ENCODE measurements around the gene SERINC3. TPM values are rescaled to one million over a fixed set of nuclear protein-coding genes. Genes with fewer than 3 reads are reported as not detected.
A peak's percentile ranks its signal among the peaks of the same experiment; 100 is the strongest.

The SERINC3 gene
- total and polyA plus RNA-seq, 4 donors: 54.9 to 95.5 (median 90.0) TPM

- H3K4me1 ChIP-seq (ENCODE audit: control insufficient read depth, insufficient read depth, low read length): peaks cover 2% of the 10 kb centered on the region
- no peaks in the 10 kb centered on the region for H3K36me3 ChIP-seq (ENCODE audit: control insufficient read depth, insufficient read depth, low read length)
- no peaks in the 10 kb centered on the region for H3K27me3 ChIP-seq (ENCODE audit: control insufficient read depth, insufficient read depth, low read length)
- no peaks in the 10 kb centered on the region for H3K9me3 ChIP-seq (ENCODE audit: control insufficient read depth, insufficient read depth, low read length)
- WGBS (ENCODE audit: insufficient coverage): no CpG with 5 or more reads among the region's 1 CpG
- no peak overlapping the region for H3K4me3 ChIP-seq (ENCODE audit: low read depth, low read length)
- H3K27ac ChIP-seq (ENCODE audit: low read depth, low read length): no peak overlapping the region
- no peak for DNase-seq (ENCODE audit: low read depth in 4 of 6, low spot score in 6 of 6)
Measured at GRCh38 chr20:44537993-44538392, 16.1 kb upstream of the SERINC3 start.

DNA sequence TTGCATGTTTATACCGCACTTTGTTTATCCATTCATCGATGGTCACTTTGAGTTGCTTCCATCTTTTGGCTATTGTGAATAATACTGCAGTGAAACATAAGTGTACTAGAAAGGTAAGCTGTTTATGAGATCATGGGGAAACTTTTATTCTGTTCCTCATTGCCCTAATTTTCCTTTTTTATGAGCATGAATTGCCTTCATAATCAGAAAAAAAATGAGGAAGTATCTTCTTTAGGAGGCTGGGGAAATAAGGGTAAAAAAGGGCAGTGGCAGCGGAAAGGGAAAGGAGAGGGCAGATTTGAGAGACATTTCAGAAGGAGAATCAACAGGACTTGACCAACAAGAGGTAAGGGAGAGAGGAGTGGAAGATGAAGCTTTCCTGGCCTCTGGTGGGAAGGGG lies 14.3 kb upstream of the SERINC3 start:
- H3K4me1 ChIP-seq (ENCODE audit: control insufficient read depth, insufficient read depth, low read length): peaks cover 7% of the 10 kb centered on the region
- no peak overlapping the region for H3K27ac ChIP-seq (ENCODE audit: low read depth, low read length)
- 92% methylated on average over 1 of the region's 3 CpGs for WGBS (ENCODE audit: insufficient coverage)
- no peak overlapping the region for H3K4me3 ChIP-seq (ENCODE audit: low read depth, low read length)
- no peak for DNase-seq (ENCODE audit: low read depth in 4 of 6, low spot score in 6 of 6)
- no peaks in the 10 kb centered on the region for H3K9me3 ChIP-seq (ENCODE audit: control insufficient read depth, insufficient read depth, low read length)
- no peaks in the 10 kb centered on the region for H3K27me3 ChIP-seq (ENCODE audit: control insufficient read depth, insufficient read depth, low read length)
- no peaks in the 10 kb centered on the region for H3K36me3 ChIP-seq (ENCODE audit: control insufficient read depth, insufficient read depth, low read length)

GRCh38 chr20:44533928-44534327 lies 12.1 kb upstream of the SERINC3 start:
- Histone ChIP-seq H3K36me3 (ENCODE audit: control insufficient read depth, insufficient read depth, low read length) (no peaks in the 10 kb centered on the region), H3K9me3 (ENCODE audit: control insufficient read depth, insufficient read depth, low read length) (no peaks in the 10 kb centered on the region), H3K27ac (ENCODE audit: low read depth, low read length) (no peak overlapping the region), H3K4me3 (ENCODE audit: low read depth, low read length) (no peak overlapping the region), H3K27me3 (ENCODE audit: control insufficient read depth, insufficient read depth, low read length) (no peaks in the 10 kb centered on the region), H3K4me1 (ENCODE audit: control insufficient read depth, insufficient read depth, low read length) (peaks cover 10% of the 10 kb centered on the region)
- DNase-seq (ENCODE audit: low read depth in 4 of 6, low spot score in 6 of 6): peak in 1 of 6 donors; percentile 26
- 73% methylated on average over 3 of the region's 4 CpGs for WGBS (ENCODE audit: insufficient coverage)

DNA sequence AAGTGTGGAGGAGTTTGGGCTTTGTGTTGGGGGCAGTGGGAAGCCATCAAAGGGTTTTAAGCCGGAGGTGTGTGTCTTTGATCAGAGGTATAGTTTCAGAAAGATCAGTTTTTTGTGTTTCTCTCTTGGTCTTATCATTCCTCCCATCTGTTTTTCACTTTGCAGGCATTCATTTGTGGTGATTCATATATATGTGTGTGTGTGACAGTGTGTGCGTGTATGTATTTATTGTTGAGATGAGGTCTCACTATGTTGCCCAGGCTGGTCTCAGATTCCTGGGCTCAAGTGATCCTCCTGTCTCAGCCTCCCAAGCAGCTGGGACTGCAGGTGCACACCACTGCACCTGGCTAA lies 11.1 kb upstream of the SERINC3 start:
- Histone ChIP-seq H3K9me3 (ENCODE audit: control insufficient read depth, insufficient read depth, low read length) (no peaks in the 10 kb centered on the region), H3K27me3 (ENCODE audit: control insufficient read depth, insufficient read depth, low read length) (no peaks in the 10 kb centered on the region), H3K36me3 (ENCODE audit: control insufficient read depth, insufficient read depth, low read length) (no peaks in the 10 kb centered on the region), H3K4me1 (ENCODE audit: control insufficient read depth, insufficient read depth, low read length) (peaks cover 10% of the 10 kb centered on the region), H3K27ac (ENCODE audit: low read depth, low read length) (no peak overlapping the region), H3K4me3 (ENCODE audit: low read depth, low read length) (no peak overlapping the region)
- WGBS (ENCODE audit: insufficient coverage): 73% methylated on average over 1 of the region's 2 CpGs
- DNase-seq (ENCODE audit: low read depth in 4 of 6, low spot score in 6 of 6): no peak

DNA sequence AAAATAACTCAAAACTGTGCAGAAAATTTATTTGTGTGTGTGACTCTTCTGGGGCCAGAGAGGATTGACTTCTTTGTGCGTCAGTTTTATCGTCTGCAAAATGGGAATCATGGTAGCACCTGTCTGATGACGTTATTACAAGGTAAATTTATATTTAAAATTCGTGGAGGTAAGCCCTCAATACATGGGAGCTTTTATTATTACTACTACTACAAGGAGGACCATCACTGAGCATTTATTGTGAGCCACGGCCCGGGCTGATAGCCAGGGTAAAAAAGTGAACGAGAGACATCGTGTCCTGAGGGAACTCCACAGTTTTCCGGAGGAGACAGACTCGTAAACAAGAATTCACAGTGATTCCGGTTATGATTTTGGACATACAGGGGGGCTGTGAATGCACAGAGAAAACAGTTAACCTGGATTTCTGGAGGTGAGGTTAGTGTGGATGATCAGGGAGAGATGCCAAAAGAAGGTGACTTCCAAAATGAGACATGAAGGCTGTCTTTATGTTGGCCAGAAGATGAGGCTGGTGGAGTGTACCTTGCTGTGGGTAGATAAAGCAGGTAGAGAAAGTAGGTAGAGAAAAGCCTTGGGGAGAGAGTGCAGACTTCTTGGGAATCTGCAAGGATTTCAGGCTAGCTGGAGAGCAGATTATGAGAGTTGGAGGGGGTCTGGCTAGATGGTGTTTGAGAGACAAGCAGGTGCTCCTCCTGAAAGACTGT lies 10.6 kb upstream of the SERINC3 start:
- no peak overlapping the region for H3K27ac ChIP-seq (ENCODE audit: low read depth, low read length)
- H3K36me3 ChIP-seq (ENCODE audit: control insufficient read depth, insufficient read depth, low read length): no peaks in the 10 kb centered on the region
- peak overlapping the region; percentile 64 for H3K4me3 ChIP-seq (ENCODE audit: low read depth, low read length)
- WGBS (ENCODE audit: insufficient coverage): 13% methylated on average over 7 of the region's 11 CpGs
- no peaks in the 10 kb centered on the region for H3K9me3 ChIP-seq (ENCODE audit: control insufficient read depth, insufficient read depth, low read length)
- H3K27me3 ChIP-seq (ENCODE audit: control insufficient read depth, insufficient read depth, low read length): no peaks in the 10 kb centered on the region
- DNase-seq (ENCODE audit: low read depth in 4 of 6, low spot score in 6 of 6): peak in 1 of 6 donors; percentile 22
- H3K4me1 ChIP-seq (ENCODE audit: control insufficient read depth, insufficient read depth, low read length): peaks cover 10% of the 10 kb centered on the region

- DNase-seq (ENCODE audit: low read depth in 4 of 6, low spot score in 6 of 6): no peak
- WGBS (ENCODE audit: insufficient coverage): 74% methylated on average over 3 of the region's 6 CpGs
- H3K4me3 ChIP-seq (ENCODE audit: low read depth, low read length): no peak overlapping the region
- H3K36me3 ChIP-seq (ENCODE audit: control insufficient read depth, insufficient read depth, low read length): no peaks in the 10 kb centered on the region
- H3K9me3 ChIP-seq (ENCODE audit: control insufficient read depth, insufficient read depth, low read length): no peaks in the 10 kb centered on the region
- peaks cover 10% of the 10 kb centered on the region for H3K4me1 ChIP-seq (ENCODE audit: control insufficient read depth, insufficient read depth, low read length)
- H3K27me3 ChIP-seq (ENCODE audit: control insufficient read depth, insufficient read depth, low read length): no peaks in the 10 kb centered on the region
- H3K27ac ChIP-seq (ENCODE audit: low read depth, low read length): no peak overlapping the region
Measured at GRCh38 chr20:44528309-44528708, 6.4 kb upstream of the SERINC3 start.

GRCh38 chr20:44527716-44528199 lies 5.9 kb upstream of the SERINC3 start:
- no peak overlapping the region for H3K27ac ChIP-seq (ENCODE audit: low read depth, low read length)
- 84% methylated on average over 4 of the region's 4 CpGs for WGBS (ENCODE audit: insufficient coverage)
- no peaks in the 10 kb centered on the region for H3K36me3 ChIP-seq (ENCODE audit: control insufficient read depth, insufficient read depth, low read length)
- no peak overlapping the region for H3K4me3 ChIP-seq (ENCODE audit: low read depth, low read length)
- peaks cover 7% of the 10 kb centered on the region for H3K4me1 ChIP-seq (ENCODE audit: control insufficient read depth, insufficient read depth, low read length)
- DNase-seq (ENCODE audit: low read depth in 4 of 6, low spot score in 6 of 6): no peak
- no peaks in the 10 kb centered on the region for H3K27me3 ChIP-seq (ENCODE audit: control insufficient read depth, insufficient read depth, low read length)
- no peaks in the 10 kb centered on the region for H3K9me3 ChIP-seq (ENCODE audit: control insufficient read depth, insufficient read depth, low read length)

DNA sequence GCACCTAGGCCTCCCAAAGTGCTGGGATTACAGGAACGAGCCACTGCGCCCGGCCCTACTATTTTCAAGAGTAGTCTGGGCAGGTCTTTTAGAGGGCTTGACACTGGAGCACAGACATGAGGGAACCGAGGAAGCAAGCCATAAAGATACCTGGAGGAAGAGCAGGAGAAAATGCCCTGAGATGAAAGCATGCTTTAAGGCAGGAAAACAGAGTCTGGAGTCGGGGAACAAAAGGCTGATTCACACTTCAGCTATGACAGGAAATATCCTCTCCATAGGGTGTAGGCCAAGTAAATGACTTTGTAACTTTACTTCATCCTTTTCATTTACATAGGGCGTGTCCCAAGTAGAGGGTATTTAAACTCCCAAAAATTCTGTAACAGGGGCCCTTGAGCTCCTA lies 4.3 kb upstream of the SERINC3 start:
- H3K4me3 ChIP-seq (ENCODE audit: low read depth, low read length): no peak overlapping the region
- no peak for DNase-seq (ENCODE audit: low read depth in 4 of 6, low spot score in 6 of 6)

DNA sequence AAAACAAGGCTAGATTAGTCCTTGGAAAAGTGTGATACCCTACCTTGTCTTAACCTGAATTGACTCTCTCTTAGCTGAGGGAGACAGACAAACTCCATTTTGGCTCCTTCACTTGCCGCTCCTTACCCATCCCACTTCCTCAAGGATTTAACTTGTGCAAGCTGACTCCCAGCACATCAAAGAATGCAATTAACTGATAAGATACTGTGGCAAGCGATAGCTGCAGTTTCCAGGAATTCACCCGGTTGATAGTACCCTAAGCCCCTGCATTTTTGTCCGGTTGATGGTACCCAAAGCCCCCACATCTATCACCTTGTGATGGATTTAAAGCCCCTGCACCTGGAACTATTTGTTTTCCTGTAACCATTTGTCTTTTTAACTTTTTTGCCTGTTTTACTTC lies 1.9 kb upstream of the SERINC3 start:
- no peak for DNase-seq (ENCODE audit: low read depth in 4 of 6, low spot score in 6 of 6)

More for the DNA sequence above, 4.3 kb upstream of the SERINC3 start:
- Histone ChIP-seq H3K36me3 (ENCODE audit: control insufficient read depth, insufficient read depth, low read length) (no peaks in the 10 kb centered on the region), H3K9me3 (ENCODE audit: control insufficient read depth, insufficient read depth, low read length) (no peaks in the 10 kb centered on the region), H3K4me1 (ENCODE audit: control insufficient read depth, insufficient read depth, low read length) (peaks cover 2% of the 10 kb centered on the region), H3K27me3 (ENCODE audit: control insufficient read depth, insufficient read depth, low read length) (no peaks in the 10 kb centered on the region), H3K27ac (ENCODE audit: low read depth, low read length) (no peak overlapping the region)
- 63% methylated on average over 4 of the region's 6 CpGs for WGBS (ENCODE audit: insufficient coverage)

DNA sequence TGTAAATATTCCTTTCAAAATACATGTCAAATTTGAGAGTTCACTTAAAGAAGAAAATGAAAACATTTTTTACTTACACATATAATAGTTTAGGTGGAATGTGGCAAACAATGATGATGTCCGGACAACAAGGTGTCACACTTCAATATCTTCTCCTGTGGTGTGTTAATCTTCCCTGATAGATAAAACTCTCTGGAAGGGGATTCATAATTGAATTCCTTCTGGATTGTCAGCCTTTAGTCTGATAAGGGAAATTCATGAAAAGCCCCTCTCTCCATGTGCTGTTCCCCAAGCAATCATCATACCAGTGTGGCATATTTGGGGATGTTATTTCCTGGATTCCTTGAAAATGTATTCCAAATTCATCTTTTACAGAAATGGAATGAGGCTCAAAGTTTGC lies 971 bp upstream of the SERINC3 start:
- peaks cover 2% of the 10 kb centered on the region for H3K36me3 ChIP-seq (ENCODE audit: control insufficient read depth, insufficient read depth, low read length)

More for the DNA sequence above, 1.9 kb upstream of the SERINC3 start:
- Histone ChIP-seq H3K27me3 (ENCODE audit: control insufficient read depth, insufficient read depth, low read length) (no peaks in the 10 kb centered on the region), H3K27ac (ENCODE audit: low read depth, low read length) (no peak overlapping the region), H3K36me3 (ENCODE audit: control insufficient read depth, insufficient read depth, low read length) (peaks cover 2% of the 10 kb centered on the region), H3K4me1 (ENCODE audit: control insufficient read depth, insufficient read depth, low read length) (peaks cover 8% of the 10 kb centered on the region), H3K9me3 (ENCODE audit: control insufficient read depth, insufficient read depth, low read length) (no peaks in the 10 kb centered on the region), H3K4me3 (ENCODE audit: low read depth, low read length) (no peak overlapping the region)
- WGBS (ENCODE audit: insufficient coverage): 57% methylated on average over 4 of the region's 4 CpGs

More for the DNA sequence above, 971 bp upstream of the SERINC3 start:
- DNase-seq (ENCODE audit: low read depth in 4 of 6, low spot score in 6 of 6): no peak
- Histone ChIP-seq H3K27ac (ENCODE audit: low read depth, low read length) (no peak overlapping the region), H3K9me3 (ENCODE audit: control insufficient read depth, insufficient read depth, low read length) (no peaks in the 10 kb centered on the region), H3K27me3 (ENCODE audit: control insufficient read depth, insufficient read depth, low read length) (no peaks in the 10 kb centered on the region), H3K4me3 (ENCODE audit: low read depth, low read length) (no peak overlapping the region), H3K4me1 (ENCODE audit: control insufficient read depth, insufficient read depth, low read length) (peaks cover 8% of the 10 kb centered on the region)
- WGBS (ENCODE audit: insufficient coverage): no CpG with 5 or more reads among the region's 1 CpG
